CD4-positive, alpha-beta T cell (primary cell): ENCODE data around the gene THSD7A. TPM values are rescaled to one million over a fixed set of nuclear protein-coding genes. Genes with fewer than 3 reads are reported as not detected.

ENCODE experiments used
- ATAC-seq: fragments of 200-7000 bp; cut with Tn5 transposase; one replicate; pipeline ENCODE4 v1.10.0; 2022; ENCODE audit warnings: mild to moderate bottlenecking; ENCODE audit not compliant: poor library complexity
- CTCF ChIA-PET: fragments of 350-600 bp; sonication (Branson Sonifier 250); formaldehyde crosslinking; loops from one replicate; lab custom pipeline; 2021; ENCODE audit warnings: antibody characterized with exemption, inconsistent platforms; lab: Charles Lee
- POLR2A ChIA-PET: fragments of 350-600 bp; sonication (Branson Sonifier 250); formaldehyde crosslinking; loops from one replicate; lab custom pipeline; 2021; ENCODE audit warnings: antibody characterized with exemption, inconsistent platforms; lab: Charles Lee
- DNase-seq, 14 experiments: peaks; one replicate each; pipeline ENCODE4 v3.0.0-alpha.2; 2013 to 2020; ENCODE audit warnings: mixed read lengths in 2 of 14
- H3K27ac ChIP-seq, 2 donors: one replicate each; pipeline versions ENCODE4 v1.5.1 to v1.7.0; 2013; ENCODE audit warnings: low read length in 2 of 2, low read depth in 1 of 2, mild to moderate bottlenecking in 1 of 2
- H3K27me3 ChIP-seq, 2 experiments: 1 replicate in 1 of 2; 2 replicates in 1 of 2; pipeline versions ENCODE4 v1.6.1 to v1.7.0; 2013; ENCODE audit warnings: low read length in 2 of 2, control low read depth in 1 of 2, mild to moderate bottlenecking in 1 of 2, moderate library complexity in 1 of 2; ENCODE audit not compliant: insufficient read depth in 2 of 2, control insufficient read depth in 1 of 2
- H3K36me3 ChIP-seq: one replicate; pipeline ENCODE4 v1.6.1; 2013; ENCODE audit warnings: low read length, control low read depth; ENCODE audit not compliant: insufficient read depth
- H3K4me1 ChIP-seq: one replicate; pipeline ENCODE4 v1.6.1; 2013; ENCODE audit warnings: low read length, control low read depth; ENCODE audit not compliant: insufficient read depth
- H3K4me3 ChIP-seq: one replicate; pipeline ENCODE4 v1.5.1; 2013; ENCODE audit warnings: mild to moderate bottlenecking, low read length, moderate library complexity
- H3K9me3 ChIP-seq, 2 experiments: 1 replicate in 1 of 2; 2 replicates in 1 of 2; pipeline versions ENCODE4 v1.6.1 to v1.7.0; 2013; ENCODE audit warnings: low read length in 2 of 2, mild to moderate bottlenecking in 2 of 2, control low read depth in 1 of 2, moderate library complexity in 1 of 2; ENCODE audit not compliant: control insufficient read depth in 1 of 2, insufficient read depth in 1 of 2
- H3K27ac Mint-ChIP-seq: one replicate; pipeline ENCODE4 v1.8.0; 2020; ENCODE audit warnings: mixed read lengths
- H3K27me3 Mint-ChIP-seq: one replicate; pipeline ENCODE4 v1.8.0; 2021; ENCODE audit warnings: mixed read lengths
- H3K36me3 Mint-ChIP-seq: one replicate; pipeline ENCODE4 v1.8.0; 2021; ENCODE audit warnings: low read depth, mixed read lengths
- H3K4me1 Mint-ChIP-seq: one replicate; pipeline ENCODE4 v1.8.0; 2021; ENCODE audit warnings: low read depth, mixed read lengths
- H3K4me3 Mint-ChIP-seq: one replicate; pipeline ENCODE4 v1.8.0; 2020; ENCODE audit warnings: mild to moderate bottlenecking, mixed read lengths
- H3K9me3 Mint-ChIP-seq: one replicate; pipeline ENCODE4 v1.8.0; 2020; ENCODE audit warnings: mixed read lengths
- CTCF ChIP-seq: fragments of 200-600 bp; IDR thresholded peaks from one replicate; pipeline ENCODE4 v1.8.0; 2022; ENCODE audit warnings: antibody characterized with exemption, mild to moderate bottlenecking
- intact Hi-C, 2 experiments: fragments of 100-400 bp; cut with DNase I in 1 of 2; cut with micrococcal nuclease in 1 of 2; formaldehyde crosslinking; loops; one replicate each; pipeline versions ENCODE4 v1.15.1 to v1.9.0; 2023 to 2025; cut with DNase I, micrococcal nuclease
- total RNA-seq, 174 experiments: library from RNA in 2 of 174; stranded (reverse) in 2 of 174; gene quantifications; one replicate each; pipeline ENCODE4 v1.2.3 and lab custom pipeline; 2021 to 2026

THSD7A gene
- total RNA-seq, 2 experiments from 2014 or later = not detected

DNA sequence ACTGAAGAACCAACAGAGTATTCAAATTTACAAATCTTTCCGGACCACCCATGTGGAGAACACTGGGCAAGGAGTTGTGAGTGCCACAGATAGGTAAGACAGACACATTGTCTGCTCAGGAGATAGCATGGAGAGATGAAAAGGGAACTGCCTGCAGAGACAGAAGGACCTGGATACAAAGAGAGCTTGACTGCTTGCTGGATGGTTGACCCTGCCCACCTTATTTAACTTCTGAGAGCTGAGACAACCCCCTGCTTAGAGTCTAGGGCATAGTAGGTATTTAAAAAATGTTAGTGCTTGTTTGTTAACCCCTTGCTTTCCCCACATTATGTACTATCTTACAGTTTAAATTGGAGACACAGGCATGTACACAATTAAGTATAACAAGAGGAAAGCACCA, 314.1 kb downstream of the THSD7A start:
- no peaks in the 10 kb centered on the region for H3K9me3 ChIP-seq
- H3K27ac Mint-ChIP-seq = no peak overlapping the region
- no peak for TF ChIP-seq CTCF
- ChIA-PET CTCF (no interaction called here), POLR2A (no interaction called here)
- no peak overlapping the region for H3K4me3 ChIP-seq
- H3K4me1 Mint-ChIP-seq = no peaks in the 10 kb centered on the region
- H3K36me3 ChIP-seq = no peaks in the 10 kb centered on the region
- H3K4me3 Mint-ChIP-seq = no peak overlapping the region
- no peaks in the 10 kb centered on the region for H3K27me3 ChIP-seq
- no peak overlapping the region for H3K27ac ChIP-seq
- no peaks in the 10 kb centered on the region for H3K4me1 ChIP-seq
- H3K36me3 Mint-ChIP-seq = no peaks in the 10 kb centered on the region
- H3K9me3 Mint-ChIP-seq = no peaks in the 10 kb centered on the region
- intact Hi-C loops = no loop called here
- ATAC-seq (no peak), DNase-seq (no peak)
- no peaks in the 10 kb centered on the region for H3K27me3 Mint-ChIP-seq

DNA sequence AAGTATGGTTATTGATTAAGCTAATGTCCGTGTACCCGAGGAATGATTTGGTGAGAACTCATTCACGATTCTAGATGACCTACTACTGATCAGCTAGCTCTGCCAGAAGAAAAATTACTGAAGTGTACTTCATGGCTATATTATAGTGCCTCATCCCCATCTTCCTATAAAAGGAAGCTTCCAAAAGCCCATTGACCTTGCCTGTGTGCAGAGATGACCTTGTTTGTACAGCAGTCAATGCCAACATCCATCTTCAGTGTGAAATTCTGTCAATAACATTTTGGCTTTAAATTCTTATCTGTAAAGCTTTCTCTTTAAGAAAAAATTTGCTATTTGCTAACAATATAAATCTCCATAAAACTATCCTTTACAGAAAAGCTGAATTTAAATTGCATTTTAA, 315.7 kb downstream of the THSD7A start:
- no peaks in the 10 kb centered on the region for H3K36me3 Mint-ChIP-seq
- no peaks in the 10 kb centered on the region for H3K36me3 ChIP-seq
- no peaks in the 10 kb centered on the region for H3K9me3 Mint-ChIP-seq
- ChIA-PET POLR2A (no interaction called here), CTCF (interaction anchor here (0.8 to 2.1 kb wide), 2 partner anchors 12 to 93 kb away, joined by 4 to 7 read pairs; no protein-coding TSS in a partner anchor)
- TF ChIP-seq CTCF = no peak
- H3K27me3 ChIP-seq = no peaks in the 10 kb centered on the region
- no peaks in the 10 kb centered on the region for H3K9me3 ChIP-seq
- no peaks in the 10 kb centered on the region for H3K4me1 ChIP-seq
- H3K27me3 Mint-ChIP-seq = no peaks in the 10 kb centered on the region
- intact Hi-C loops = no loop called here
- DNase-seq (no peak), ATAC-seq (no peak)
- no peak overlapping the region for H3K27ac ChIP-seq
- no peak overlapping the region for H3K27ac Mint-ChIP-seq
- no peak overlapping the region for H3K4me3 ChIP-seq
- no peak overlapping the region for H3K4me3 Mint-ChIP-seq
- H3K4me1 Mint-ChIP-seq = no peaks in the 10 kb centered on the region

DNA sequence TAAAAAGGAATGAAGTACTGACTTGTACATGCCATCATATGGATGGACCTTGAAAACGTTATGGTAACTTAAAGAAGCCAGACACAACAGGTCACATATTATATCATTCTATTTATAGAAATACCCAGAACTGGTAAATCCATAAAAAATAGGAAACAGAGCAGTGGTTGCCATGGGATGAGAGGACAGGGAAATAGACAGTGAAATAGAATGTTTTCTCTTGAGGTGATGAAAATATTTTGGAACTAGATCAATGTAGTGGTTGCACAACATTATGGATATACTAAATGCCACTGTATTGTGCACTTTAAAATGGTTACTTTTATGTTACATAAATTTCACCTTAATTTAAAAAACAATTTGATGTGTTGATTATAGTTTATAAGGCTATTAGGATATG, 318.5 kb downstream of the THSD7A start:
- no peak for TF ChIP-seq CTCF
- no peak overlapping the region for H3K4me3 ChIP-seq
- DNase-seq = no peak
- no peaks in the 10 kb centered on the region for H3K27me3 Mint-ChIP-seq
- no peaks in the 10 kb centered on the region for H3K4me1 ChIP-seq
- H3K9me3 Mint-ChIP-seq = no peaks in the 10 kb centered on the region
- H3K36me3 Mint-ChIP-seq = no peaks in the 10 kb centered on the region
- H3K27me3 ChIP-seq = no peaks in the 10 kb centered on the region
- no peaks in the 10 kb centered on the region for H3K36me3 ChIP-seq
- no peak overlapping the region for H3K4me3 Mint-ChIP-seq
- POLR2A ChIA-PET = no interaction called here
- CTCF ChIA-PET = interaction anchor here (0.7 kb wide), 1 partner anchor 26 kb away, joined by 3 read pairs; no protein-coding TSS in a partner anchor
- no peak overlapping the region for H3K27ac Mint-ChIP-seq
- no peaks in the 10 kb centered on the region for H3K4me1 Mint-ChIP-seq
- intact Hi-C loops = no loop called here
- H3K9me3 ChIP-seq = peaks cover 0 to 4% of the 10 kb centered on the region in 2 experiments
- no peak overlapping the region for H3K27ac ChIP-seq
- no peak for ATAC-seq
